Neural progenitor cell (in vitro differentiated cells): ENCODE results near the gene ALG12. TPM values are rescaled to one million over a fixed set of nuclear protein-coding genes. Genes with fewer than 3 reads are reported as not detected.

Experiments used
- DNase-seq: peaks from one replicate; pipeline ENCODE4 v3.0.0-alpha.2; 2016; ENCODE audit warnings: low spot score
- H2AFZ ChIP-seq: fragments of 200-600 bp; sonication (generic); replicated peaks from 2 replicates; pipeline ENCODE4 v1.6.1; 2016; ENCODE audit warnings: antibody characterized with exemption
- H3F3A ChIP-seq: fragments of 200-600 bp; sonication (generic); 2 replicates; pipeline ENCODE4 v1.6.1; 2016; ENCODE audit warnings: antibody characterized with exemption, low read depth
- H3K27ac ChIP-seq: fragments of 200-600 bp; sonication (generic); 2 replicates; pipeline ENCODE4 v1.5.1; 2016; ENCODE audit warnings: mild to moderate bottlenecking
- H3K27me3 ChIP-seq: fragments of 200-600 bp; sonication (generic); 2 replicates; pipeline ENCODE4 v1.6.1; 2016; ENCODE audit warnings: mild to moderate bottlenecking, moderate library complexity
- H3K36me3 ChIP-seq: fragments of 200-600 bp; sonication (generic); 2 replicates; pipeline ENCODE4 v1.5.1; 2016
- H3K4me1 ChIP-seq: fragments of 200-600 bp; sonication (generic); 2 replicates; pipeline ENCODE4 v1.6.1; 2016; ENCODE audit warnings: mixed run types
- H3K4me2 ChIP-seq: fragments of 200-600 bp; sonication (generic); 2 replicates; pipeline ENCODE4 v1.6.1; 2016
- H3K4me3 ChIP-seq: fragments of 200-600 bp; sonication (generic); 2 replicates; pipeline ENCODE4 v1.5.1; 2016
- H3K79me2 ChIP-seq: fragments of 200-600 bp; sonication (generic); 2 replicates; pipeline ENCODE4 v1.6.1; 2016; ENCODE audit warnings: low read depth
- H3K9ac ChIP-seq: fragments of 200-600 bp; sonication (generic); 2 replicates; pipeline ENCODE4 v1.6.1; 2016
- H3K9me3 ChIP-seq: fragments of 200-600 bp; sonication (generic); 2 replicates; pipeline ENCODE4 v1.5.1; 2016; ENCODE audit warnings: low read depth
- H4K20me1 ChIP-seq: fragments of 200-600 bp; sonication (generic); 2 replicates; pipeline ENCODE4 v1.6.1; 2016; ENCODE audit warnings: low read depth
- H3K27ac Mint-ChIP-seq: 3 replicates; pipeline ENCODE4 v1.8.0; 2021; ENCODE audit warnings: mixed read lengths
- H3K27me3 Mint-ChIP-seq: 2 replicates; pipeline ENCODE4 v1.8.0; 2022; ENCODE audit warnings: low read depth, mild to moderate bottlenecking, inconsistent platforms, moderate library complexity, mixed read lengths; ENCODE audit not compliant: insufficient read depth
- H3K36me3 Mint-ChIP-seq: 3 replicates; pipeline ENCODE4 v1.8.0; 2021; ENCODE audit warnings: mixed read lengths
- H3K4me1 Mint-ChIP-seq: 3 replicates; pipeline ENCODE4 v1.8.0; 2021; ENCODE audit warnings: mixed read lengths
- H3K4me3 Mint-ChIP-seq: 3 replicates; pipeline ENCODE4 v1.8.0; 2021; ENCODE audit warnings: mild to moderate bottlenecking, moderate library complexity, mixed read lengths
- H3K9me3 Mint-ChIP-seq: 3 replicates; pipeline ENCODE4 v1.8.0; 2020; ENCODE audit warnings: mixed read lengths
- CTCF ChIP-seq: fragments of 200-600 bp; sonication (generic); IDR thresholded peaks from 2 replicates; pipeline ENCODE4 v1.5.1; 2017; ENCODE audit warnings: antibody characterized with exemption, mild to moderate bottlenecking
- EZH2 ChIP-seq: fragments of 200-600 bp; sonication (generic); IDR thresholded peaks from 2 replicates; pipeline ENCODE4 v1.6.1; 2017; ENCODE audit warnings: antibody characterized with exemption, mild to moderate bottlenecking, moderate library complexity
- EZH2phosphoT487 ChIP-seq: fragments of 200-600 bp; sonication (generic); IDR thresholded peaks from 2 replicates; pipeline ENCODE4 v1.6.1; 2017; ENCODE audit warnings: antibody characterized with exemption
- total RNA-seq: library from RNA; depleted of rRNA; stranded (reverse); fragments of >200 nt; gene quantifications from 2 replicates; pipeline ENCODE4 v1.2.3, GENCODE V29; 2015; ENCODE audit warnings: low replicate concordance

Gene ALG12
- total RNA-seq, 1 donor from 2014 or later = 4.9 TPM

DNA sequence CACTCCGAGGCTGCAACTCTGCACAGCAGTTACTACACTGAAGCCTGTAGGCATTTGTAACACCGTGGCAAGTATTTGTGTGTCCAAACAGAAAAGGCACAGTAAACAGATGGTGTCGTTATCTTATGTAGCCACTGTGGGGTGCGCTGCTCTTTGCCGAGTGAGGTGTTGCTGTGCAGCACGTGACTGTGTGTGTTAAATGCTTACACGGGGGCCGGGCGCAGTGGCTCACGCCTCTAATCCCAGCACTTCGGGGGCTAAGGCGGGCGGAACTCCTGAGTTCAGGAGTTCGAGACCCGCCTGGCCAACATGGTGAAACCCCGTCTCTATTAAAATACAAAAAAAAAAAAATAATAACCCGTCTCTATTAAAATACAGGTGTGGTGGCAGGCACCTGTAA is 53.1 kb downstream of the ALG12 start:
- Histone ChIP-seq H3K9ac (no peak overlapping the region), H3K4me2 (no peak overlapping the region), H2AFZ (no peak overlapping the region), H3K27me3 (no peaks in the 10 kb centered on the region), H3F3A (peaks cover 3% of the 10 kb centered on the region), H3K79me2 (peaks cover 99% of the 10 kb centered on the region), H3K36me3 (peaks cover 7% of the 10 kb centered on the region), H3K9me3 (peaks cover 4% of the 10 kb centered on the region), H3K27ac (no peak overlapping the region), H3K4me3 (no peak overlapping the region), H3K4me1 (no peaks in the 10 kb centered on the region), H4K20me1 (peaks cover 17% of the 10 kb centered on the region)
- TF ChIP-seq EZH2 (no peak), CTCF (no peak), EZH2phosphoT487 (no peak)
- no peaks in the 10 kb centered on the region for H3K4me1 Mint-ChIP-seq
- DNase-seq = no peak
- peaks cover 71% of the 10 kb centered on the region for H3K9me3 Mint-ChIP-seq
- H3K27me3 Mint-ChIP-seq = no peaks in the 10 kb centered on the region
- H3K36me3 Mint-ChIP-seq = peaks cover 66% of the 10 kb centered on the region
- no peak overlapping the region for H3K4me3 Mint-ChIP-seq
- no peak overlapping the region for H3K27ac Mint-ChIP-seq

DNA sequence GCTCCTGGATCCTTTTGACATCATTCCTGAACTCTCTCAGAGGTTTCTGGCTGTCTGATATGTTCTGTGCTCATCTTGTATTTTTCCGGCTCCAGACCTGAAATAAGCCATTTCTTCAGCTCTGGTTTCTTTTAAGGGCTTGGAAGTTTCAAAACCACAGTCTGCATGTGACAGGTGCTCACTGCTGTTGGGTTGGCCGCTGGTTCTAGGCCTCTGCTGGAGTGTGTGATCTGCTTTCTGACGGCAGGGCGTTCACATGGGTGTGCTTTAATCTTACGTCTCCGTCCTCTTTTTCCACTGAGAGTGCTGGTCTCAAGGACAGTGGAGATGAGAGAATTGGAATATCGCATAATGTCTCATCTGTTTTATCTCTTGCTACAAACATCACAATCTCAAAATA is 54.3 kb downstream of the ALG12 start:
- DNase-seq = no peak
- peaks cover 3% of the 10 kb centered on the region for H3F3A ChIP-seq
- no peak overlapping the region for H3K4me3 ChIP-seq
- no peaks in the 10 kb centered on the region for H3K4me1 ChIP-seq
- peaks cover 7% of the 10 kb centered on the region for H3K36me3 ChIP-seq
- H3K4me2 ChIP-seq = no peak overlapping the region
- H3K27me3 Mint-ChIP-seq = no peaks in the 10 kb centered on the region
- peaks cover 4% of the 10 kb centered on the region for H3K9me3 ChIP-seq
- H3K9ac ChIP-seq = no peak overlapping the region
- H2AFZ ChIP-seq = no peak overlapping the region
- TF ChIP-seq CTCF (no peak), EZH2phosphoT487 (no peak), EZH2 (no peak)
- peaks cover 21% of the 10 kb centered on the region for H4K20me1 ChIP-seq
- peaks cover 56% of the 10 kb centered on the region for H3K36me3 Mint-ChIP-seq
- peaks cover 99% of the 10 kb centered on the region for H3K79me2 ChIP-seq
- no peaks in the 10 kb centered on the region for H3K27me3 ChIP-seq
- H3K9me3 Mint-ChIP-seq = peaks cover 61% of the 10 kb centered on the region
- H3K27ac ChIP-seq = no peak overlapping the region
- no peak overlapping the region for H3K4me3 Mint-ChIP-seq
- H3K4me1 Mint-ChIP-seq = no peaks in the 10 kb centered on the region
- no peak overlapping the region for H3K27ac Mint-ChIP-seq

DNA sequence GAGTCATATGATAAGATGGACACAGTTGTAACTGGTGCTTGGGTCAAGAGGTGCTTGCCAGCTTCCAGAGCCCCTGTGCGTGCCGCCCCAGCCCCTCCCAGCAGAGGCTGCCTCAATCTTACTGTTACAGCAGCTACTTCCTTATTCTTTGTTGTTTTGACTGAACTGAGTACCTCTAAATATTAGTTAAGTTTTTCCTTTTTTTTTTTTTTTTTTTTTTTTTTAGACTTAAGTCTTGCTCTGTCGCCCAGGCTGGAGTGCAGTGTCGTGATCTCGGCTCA is 55.8 kb downstream of the ALG12 start:
- Mint-ChIP-seq H3K4me1 (no peaks in the 10 kb centered on the region), H3K36me3 (peaks cover 50% of the 10 kb centered on the region), H3K9me3 (peaks cover 46% of the 10 kb centered on the region), H3K4me3 (no peak overlapping the region), H3K27me3 (no peaks in the 10 kb centered on the region), H3K27ac (no peak overlapping the region)
- Histone ChIP-seq H3K9me3 (peaks cover 4% of the 10 kb centered on the region), H3K4me2 (no peak overlapping the region), H3K36me3 (peaks cover 7% of the 10 kb centered on the region), H3F3A (peaks cover 3% of the 10 kb centered on the region), H3K9ac (no peak overlapping the region), H3K4me3 (no peak overlapping the region), H3K79me2 (peaks cover 99% of the 10 kb centered on the region), H3K4me1 (no peaks in the 10 kb centered on the region), H3K27me3 (no peaks in the 10 kb centered on the region), H3K27ac (no peak overlapping the region), H2AFZ (no peak overlapping the region), H4K20me1 (peaks cover 36% of the 10 kb centered on the region)
- DNase-seq = no peak
- TF ChIP-seq CTCF (no peak), EZH2phosphoT487 (no peak), EZH2 (no peak)
